Left ventricle myocardium inferior (tissue), 1 donor: ENCODE results near the gene TTYH2. TPM values are rescaled to one million over a fixed set of nuclear protein-coding genes. Genes with fewer than 3 reads are reported as not detected.

Experiments
- DNase-seq: peaks from one replicate; pipeline ENCODE4 v3.0.0-alpha.2; 2020
- H3K27ac ChIP-seq: fragments of 200-600 bp; replicated peaks from 2 replicates; pipeline ENCODE4 v1.8.0; 2021
- H3K27me3 ChIP-seq: fragments of 200-600 bp; 2 replicates; pipeline ENCODE4 v1.8.0; 2021; ENCODE audit warnings: low read depth
- H3K36me3 ChIP-seq: fragments of 200-600 bp; 2 replicates; pipeline ENCODE4 v1.8.0; 2021
- H3K4me1 ChIP-seq: fragments of 200-600 bp; 2 replicates; pipeline ENCODE4 v1.8.0; 2021
- H3K4me3 ChIP-seq: fragments of 200-600 bp; 2 replicates; pipeline ENCODE4 v1.8.0; 2021; ENCODE audit warnings: mild to moderate bottlenecking, moderate library complexity
- H3K9me3 ChIP-seq: fragments of 200-600 bp; replicated peaks from 2 replicates; pipeline ENCODE4 v1.8.0; 2021
- CTCF ChIP-seq: fragments of 200-600 bp; IDR thresholded peaks from 2 replicates; pipeline ENCODE4 v1.8.0; 2021; ENCODE audit warnings: antibody characterized with exemption, mild to moderate bottlenecking, borderline replicate concordance
- intact Hi-C: fragments of 100-400 bp; cut with micrococcal nuclease; formaldehyde crosslinking; loops from one replicate; pipeline ENCODE4 v1.11.0; 2022
- total RNA-seq: library from RNA; stranded (reverse); fragmentation: NEBNext Ultra II Directional; extraction: Animal tissue kit (Norgen Biotek cat#: 25700); gene quantifications from one replicate; pipeline ENCODE4 v1.2.1, GENCODE V29; 2021
- donor health status: DM: no; HTN: yes; CAD: no; lungs with severe emphysema.

TTYH2 gene
- total RNA-seq, 1 donor from 2014 or later = 28.1 TPM

GRCh38 chr17:74220219-74220618 lies 6.8 kb downstream of the TTYH2 start:
- H3K36me3 ChIP-seq = peaks cover 28% of the 10 kb centered on the region
- no peak for TF ChIP-seq CTCF
- no peaks in the 10 kb centered on the region for H3K9me3 ChIP-seq
- H3K4me3 ChIP-seq = no peak overlapping the region
- intact Hi-C loops = no loop called here
- H3K27ac ChIP-seq = no peak overlapping the region
- H3K27me3 ChIP-seq = no peaks in the 10 kb centered on the region
- peaks cover 22% of the 10 kb centered on the region for H3K4me1 ChIP-seq
- no peak for DNase-seq

- no peak for TF ChIP-seq CTCF
- Histone ChIP-seq H3K36me3 (peaks cover 33% of the 10 kb centered on the region), H3K9me3 (no peaks in the 10 kb centered on the region), H3K27ac (no peak overlapping the region), H3K4me1 (peaks cover 17% of the 10 kb centered on the region), H3K27me3 (no peaks in the 10 kb centered on the region), H3K4me3 (no peak overlapping the region)
- DNase-seq = no peak
- intact Hi-C loops = no loop called here
Measured at GRCh38 chr17:74220946-74221818, 7.8 kb downstream of the TTYH2 start.

GRCh38 chr17:74222399-74222798 lies 9.0 kb downstream of the TTYH2 start:
- intact Hi-C loops = no loop called here
- H3K9me3 ChIP-seq = no peaks in the 10 kb centered on the region
- H3K27me3 ChIP-seq = no peaks in the 10 kb centered on the region
- TF ChIP-seq CTCF = no peak
- peaks cover 5% of the 10 kb centered on the region for H3K4me1 ChIP-seq
- no peak for DNase-seq
- no peak overlapping the region for H3K4me3 ChIP-seq
- peaks cover 33% of the 10 kb centered on the region for H3K36me3 ChIP-seq
- H3K27ac ChIP-seq = no peak overlapping the region

- Histone ChIP-seq H3K36me3 (peaks cover 33% of the 10 kb centered on the region), H3K4me1 (peaks cover 5% of the 10 kb centered on the region)
- DNase-seq = no peak
Measured at GRCh38 chr17:74223901-74224300, 10.5 kb downstream of the TTYH2 start.

More at GRCh38 chr17:74223901-74224300, 10.5 kb downstream of the TTYH2 start:
- H3K27me3 ChIP-seq = no peaks in the 10 kb centered on the region
- no peak overlapping the region for H3K4me3 ChIP-seq
- H3K9me3 ChIP-seq = no peaks in the 10 kb centered on the region
- intact Hi-C loops = no loop called here
- H3K27ac ChIP-seq = no peak overlapping the region
- TF ChIP-seq CTCF = no peak
